Measurements from ENCODE around the gene CCNY.
"Not testable (repeated sequence)": the region's sequence is repeated elsewhere in the genome, so short reads cannot be mapped to it uniquely, and the experiment has no call there.

Gene CCNY

DNA sequence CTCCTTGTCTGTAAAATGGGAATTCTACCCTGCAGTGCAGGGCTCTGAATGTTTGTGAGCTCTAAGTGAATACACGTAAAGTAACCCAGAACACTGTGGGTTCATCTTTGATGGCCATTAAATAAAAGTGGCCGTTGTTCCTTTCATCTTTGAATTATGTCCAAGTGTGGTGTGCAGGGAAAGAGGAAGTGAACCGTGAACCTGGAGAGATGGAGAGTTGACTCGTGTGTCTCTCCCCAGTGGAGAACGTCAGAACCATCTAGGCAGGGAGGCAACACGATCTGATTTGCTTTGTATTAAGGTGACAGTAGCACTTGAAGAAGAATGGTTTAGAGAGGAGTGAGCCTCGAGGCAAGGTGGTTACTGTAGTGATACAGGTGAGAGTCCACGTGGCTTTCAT is 175.3 kb downstream of the CCNY start:
- no peak for DNase-seq (ENCODE audit: low spot score)

DNA sequence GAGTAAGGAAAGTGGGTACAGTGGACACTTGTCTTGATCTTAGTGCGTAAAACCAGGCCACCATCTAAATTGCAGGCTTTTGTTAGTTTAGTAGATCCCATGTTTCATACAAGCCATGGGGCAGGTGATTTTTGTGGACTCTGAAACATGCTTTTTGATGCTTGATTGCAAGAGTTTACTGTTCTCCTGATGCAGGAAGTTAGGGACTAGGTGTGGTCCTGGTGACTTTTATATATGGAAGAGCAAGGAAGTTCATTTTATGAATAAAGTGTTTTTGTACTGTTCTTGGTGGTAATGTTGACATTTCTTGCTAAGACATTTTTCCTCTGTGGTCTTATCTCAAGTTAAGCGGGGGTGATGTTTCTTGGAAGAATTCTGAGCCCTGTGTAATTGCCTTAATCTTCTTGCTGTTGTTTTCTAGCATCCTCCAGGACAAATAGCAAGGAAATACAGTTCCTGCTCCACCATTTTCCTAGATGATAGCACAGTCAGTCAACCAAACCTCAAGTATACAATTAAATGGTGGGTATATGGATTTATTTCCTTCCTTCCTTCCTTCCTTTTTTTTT is 179.9 kb downstream of the CCNY start:
- DNase-seq (ENCODE audit: low spot score), result no peak

DNA sequence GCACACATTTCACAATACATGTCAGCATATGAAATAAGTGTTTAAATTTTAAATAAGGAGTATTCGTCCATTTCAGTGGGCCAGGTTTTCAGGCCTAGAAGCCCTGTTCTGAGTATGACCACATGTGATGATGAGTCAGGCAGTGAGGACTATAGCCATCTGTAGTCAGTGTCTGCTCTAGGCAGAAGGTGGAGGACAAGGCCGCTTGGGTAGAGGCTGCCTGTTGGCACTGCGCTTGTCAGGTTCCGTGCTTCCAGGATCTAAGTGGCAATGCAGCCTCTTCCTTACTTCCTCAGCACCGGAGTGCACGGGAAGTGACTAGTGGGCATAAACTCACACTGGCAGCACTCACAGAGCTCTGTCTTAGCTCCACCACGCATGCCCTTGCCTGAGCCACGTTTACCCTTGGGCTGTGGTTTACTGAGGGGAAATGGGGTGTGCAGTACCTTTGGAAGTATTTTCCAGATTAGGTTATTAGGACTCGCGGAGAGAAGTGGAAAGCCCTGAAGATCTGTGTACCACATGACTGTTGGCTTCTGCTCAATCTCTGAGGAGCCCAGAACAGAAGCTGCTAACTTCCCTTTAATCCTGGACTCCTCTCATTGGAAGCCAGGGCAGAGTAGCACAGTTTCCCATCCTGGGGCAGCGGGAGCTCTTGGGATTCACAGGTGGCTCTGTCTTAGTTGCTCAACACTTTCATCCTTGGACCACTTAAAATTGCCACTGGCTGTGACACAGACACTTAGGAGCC is 181.3 kb downstream of the CCNY start:
- no peak for DNase-seq (ENCODE audit: low spot score)

GRCh38 chr10:35518187-35518586 is 181.9 kb downstream of the CCNY start:
- peak; percentile 37 for DNase-seq (ENCODE audit: low spot score)

- no peak for DNase-seq (ENCODE audit: low spot score)
These were observed 184.7 kb downstream of the CCNY start for GRCh38 chr10:35520996-35521395.

GRCh38 chr10:35523670-35524225 is 187.4 kb downstream of the CCNY start:
- no peak for DNase-seq (ENCODE audit: low spot score)

- no peak for DNase-seq (ENCODE audit: low spot score)
These were observed 190.4 kb downstream of the CCNY start for GRCh38 chr10:35526746-35527145.

GRCh38 chr10:35532141-35532540 is 195.8 kb downstream of the CCNY start:
- DNase-seq (ENCODE audit: low spot score), result no peak

DNA sequence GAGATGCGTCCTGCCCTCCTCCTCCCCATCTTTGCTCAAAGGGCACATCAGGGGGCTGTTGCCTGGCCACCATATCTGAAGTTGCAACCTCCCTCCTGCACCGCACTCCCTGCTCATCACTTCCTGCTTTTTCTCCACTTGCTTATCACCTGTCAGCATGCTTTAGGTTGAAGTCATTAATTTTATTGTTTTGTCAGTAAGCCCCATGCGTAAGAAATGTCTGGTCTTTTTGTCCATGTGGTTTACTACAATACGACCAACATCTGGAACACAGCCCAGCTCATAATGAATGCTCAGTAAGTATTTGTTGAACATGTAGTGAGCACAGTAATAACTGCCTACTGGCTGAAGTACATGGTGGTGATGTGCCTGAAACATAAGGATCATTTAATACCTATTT is 197.3 kb downstream of the CCNY start:
- no peak for DNase-seq (ENCODE audit: low spot score)

- no peak for DNase-seq (ENCODE audit: low spot score)
These were observed 198.8 kb downstream of the CCNY start for GRCh38 chr10:35535136-35535535.

DNA sequence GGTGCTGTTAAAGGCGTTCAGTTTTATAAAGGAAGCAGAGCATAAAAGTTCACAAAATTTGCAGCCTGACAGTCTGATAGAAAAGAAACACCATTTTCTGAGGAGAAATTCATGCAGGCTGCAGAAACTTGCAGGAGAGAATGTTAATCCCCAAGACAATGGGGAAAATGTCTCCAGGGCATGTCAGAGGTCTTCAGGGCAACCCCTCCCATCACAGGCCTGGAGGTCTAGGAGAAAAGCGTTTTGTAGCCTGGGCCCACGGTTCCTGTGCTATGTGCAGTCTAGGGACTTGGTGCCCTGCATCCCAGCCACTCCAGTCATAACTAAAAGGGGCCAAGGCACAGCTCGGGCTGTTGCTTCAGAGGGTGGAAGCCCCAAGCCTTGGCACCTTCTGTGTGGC is 200.5 kb downstream of the CCNY start:
- DNase-seq (ENCODE audit: low spot score), result no peak

GRCh38 chr10:35537925-35538324 is 201.6 kb downstream of the CCNY start:
- not testable (repeated sequence) for DNase-seq (ENCODE audit: low spot score)

GRCh38 chr10:35540296-35541164 is 204.2 kb downstream of the CCNY start:
- no peak for DNase-seq (ENCODE audit: low spot score)

DNA sequence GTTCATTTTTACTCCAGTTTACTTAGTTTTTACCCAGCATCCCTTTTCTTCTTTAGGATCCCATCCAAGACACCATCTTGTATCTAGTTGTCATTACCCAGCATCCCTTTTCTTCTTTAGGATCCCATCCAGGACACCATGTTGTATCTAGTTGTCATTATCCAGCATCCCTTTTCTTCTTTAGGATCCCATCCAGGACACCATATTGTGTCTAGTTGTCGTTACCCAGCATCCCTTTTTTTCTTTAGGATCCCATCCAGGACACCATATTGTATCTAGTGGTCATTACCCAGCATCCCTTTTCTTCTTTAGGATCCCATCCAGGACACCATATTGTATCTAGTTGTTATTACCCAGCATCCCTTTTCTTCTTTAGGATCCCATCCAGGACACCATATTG is 205.4 kb downstream of the CCNY start:
- DNase-seq (ENCODE audit: low spot score), result no peak

DNA sequence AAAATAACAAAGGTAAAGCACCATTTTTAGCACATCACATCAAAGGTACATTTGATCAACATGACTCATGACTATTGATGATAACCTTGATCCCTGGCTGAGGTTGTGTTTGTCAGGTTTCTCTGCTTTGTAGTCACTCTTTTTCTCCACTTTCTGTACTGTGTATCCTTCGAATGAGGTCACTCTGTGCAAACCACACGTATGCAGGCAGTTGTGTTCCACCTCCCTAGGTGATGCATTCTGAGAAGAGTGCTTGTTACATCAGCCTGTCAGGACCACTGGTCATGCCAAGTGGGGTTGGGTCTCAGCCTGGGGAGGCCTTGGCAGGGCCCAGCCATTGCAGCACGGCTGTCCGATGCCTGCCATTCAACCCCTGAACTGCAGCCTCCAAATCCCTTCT is 206.0 kb downstream of the CCNY start:
- no peak for DNase-seq (ENCODE audit: low spot score)

GRCh38 chr10:35545079-35545657 is 208.9 kb downstream of the CCNY start:
- DNase-seq (ENCODE audit: low spot score), result no peak

GRCh38 chr10:35545878-35546590 is 209.7 kb downstream of the CCNY start:
- no peak for DNase-seq (ENCODE audit: low spot score)

GRCh38 chr10:35546824-35547225 is 210.5 kb downstream of the CCNY start:
- no peak for DNase-seq (ENCODE audit: low spot score)

DNA sequence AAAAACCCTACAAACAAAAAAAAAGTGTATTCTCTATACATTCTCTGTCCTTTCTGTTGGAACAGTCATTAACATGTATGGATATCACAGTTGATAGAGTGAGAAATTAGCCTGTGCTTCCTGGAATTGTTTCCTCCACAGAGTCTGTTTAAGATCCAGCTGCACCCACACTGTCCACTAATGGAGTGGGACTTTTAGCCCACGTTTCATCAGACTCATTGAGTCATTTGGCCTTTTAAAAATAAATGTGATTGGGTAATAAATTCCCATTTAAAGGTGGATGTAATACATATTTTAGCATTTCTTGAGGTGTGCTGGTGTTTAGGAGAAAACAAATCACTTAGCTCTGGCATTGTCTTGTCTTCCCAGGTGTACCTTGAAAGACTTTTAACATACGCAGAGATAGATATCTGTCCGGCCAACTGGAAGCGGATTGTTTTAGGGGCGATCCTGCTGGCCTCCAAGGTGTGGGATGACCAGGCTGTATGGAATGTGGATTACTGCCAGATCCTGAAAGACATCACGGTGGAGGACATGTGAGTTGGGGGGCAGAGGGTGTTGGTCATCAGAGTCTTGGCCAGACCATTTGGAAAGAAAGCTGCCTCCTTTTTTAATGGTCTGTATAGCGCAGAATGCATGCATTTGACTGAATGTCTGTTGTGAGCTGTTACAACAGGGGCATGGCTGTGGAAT is 216.5 kb downstream of the CCNY start:
- DNase-seq (ENCODE audit: low spot score), result no peak

GRCh38 chr10:35554036-35554435 is 217.7 kb downstream of the CCNY start:
- DNase-seq (ENCODE audit: low spot score), result no peak
